Stromal cell of bone marrow (primary cell): ENCODE measurements around the gene APOA1.

Source experiments
- DNase-seq: peaks from one replicate; pipeline ENCODE4 v3.0.0-alpha.2; 2012; ENCODE audit warnings: low read depth

The APOA1 gene

DNA sequence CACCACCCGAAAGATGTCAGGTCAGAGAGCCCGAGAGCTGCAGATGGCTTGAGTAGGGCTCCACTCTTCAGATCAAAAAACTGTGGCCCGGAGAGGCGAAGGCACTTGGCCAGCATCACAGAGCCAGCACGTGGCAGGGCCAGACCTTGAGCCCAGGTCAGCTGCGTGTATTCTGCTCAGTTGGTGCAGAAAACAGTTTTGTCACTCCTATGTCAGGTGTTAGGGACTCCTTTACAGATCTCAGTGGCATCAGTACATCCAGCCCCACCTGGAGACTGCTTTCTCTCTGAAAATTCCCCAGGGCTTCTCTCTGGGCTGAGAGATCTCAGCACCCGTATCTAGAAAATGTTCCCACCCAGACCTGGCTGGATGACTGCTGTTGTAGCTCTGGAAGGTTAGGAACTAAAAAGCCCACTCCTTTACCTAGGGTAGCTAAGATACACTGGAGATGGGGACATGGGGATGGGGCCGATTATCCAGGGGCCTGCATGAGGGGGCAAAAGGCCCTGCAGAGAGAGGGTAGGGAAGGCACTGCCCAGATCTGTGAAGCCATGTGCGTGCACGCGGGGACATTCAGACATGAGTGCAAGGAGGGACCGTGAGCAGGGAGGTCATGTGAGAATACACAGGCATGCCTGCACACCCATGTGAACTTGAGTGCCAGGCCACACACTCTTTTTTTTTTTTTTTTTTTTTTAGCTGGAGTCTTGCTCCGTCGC, 3.4 kb downstream of the APOA1 start:
- DNase-seq = no peak

DNA sequence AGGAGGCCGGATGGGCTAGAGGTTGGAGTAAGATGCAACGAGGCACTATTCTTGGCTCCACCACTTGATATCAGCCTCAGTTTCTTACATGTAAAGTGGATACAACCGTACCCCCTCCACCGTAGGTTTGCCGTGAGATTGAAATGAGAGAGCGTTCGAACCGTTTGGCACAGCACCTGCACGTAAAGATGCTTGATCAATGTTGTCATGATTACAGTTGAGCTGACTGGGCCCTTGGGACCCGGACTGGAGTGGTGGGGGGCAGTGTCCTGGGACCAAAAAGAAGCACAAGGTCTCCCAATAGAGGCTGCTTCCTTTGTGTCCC, 4.0 kb downstream of the APOA1 start:
- DNase-seq = no peak

- DNase-seq = no peak
Measured at GRCh38 chr11:116832350-116833290, 4.8 kb downstream of the APOA1 start.

DNA sequence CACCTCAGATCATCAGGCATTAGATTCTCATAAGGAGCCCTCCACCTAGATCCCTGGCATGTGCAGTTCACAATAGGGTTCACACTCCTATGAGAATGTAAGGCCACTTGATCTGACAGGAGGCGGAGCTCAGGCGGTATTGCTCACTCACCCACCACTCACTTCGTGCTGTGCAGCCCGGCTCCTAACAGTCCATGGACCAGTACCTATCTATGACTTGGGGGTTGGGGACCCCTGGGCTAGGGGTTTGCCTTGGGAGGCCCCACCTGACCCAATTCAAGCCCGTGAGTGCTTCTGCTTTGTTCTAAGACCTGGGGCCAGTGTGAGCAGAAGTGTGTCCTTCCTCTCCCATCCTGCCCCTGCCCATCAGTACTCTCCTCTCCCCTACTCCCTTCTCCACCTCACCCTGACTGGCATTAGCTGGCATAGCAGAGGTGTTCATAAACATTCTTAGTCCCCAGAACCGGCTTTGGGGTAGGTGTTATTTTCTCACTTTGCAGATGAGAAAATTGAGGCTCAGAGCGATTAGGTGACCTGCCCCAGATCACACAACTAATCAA, 5.6 kb downstream of the APOA1 start:
- DNase-seq = no peak

GRCh38 chr11:116830184-116830912, 7.1 kb downstream of the APOA1 start:
- no peak for DNase-seq

DNA sequence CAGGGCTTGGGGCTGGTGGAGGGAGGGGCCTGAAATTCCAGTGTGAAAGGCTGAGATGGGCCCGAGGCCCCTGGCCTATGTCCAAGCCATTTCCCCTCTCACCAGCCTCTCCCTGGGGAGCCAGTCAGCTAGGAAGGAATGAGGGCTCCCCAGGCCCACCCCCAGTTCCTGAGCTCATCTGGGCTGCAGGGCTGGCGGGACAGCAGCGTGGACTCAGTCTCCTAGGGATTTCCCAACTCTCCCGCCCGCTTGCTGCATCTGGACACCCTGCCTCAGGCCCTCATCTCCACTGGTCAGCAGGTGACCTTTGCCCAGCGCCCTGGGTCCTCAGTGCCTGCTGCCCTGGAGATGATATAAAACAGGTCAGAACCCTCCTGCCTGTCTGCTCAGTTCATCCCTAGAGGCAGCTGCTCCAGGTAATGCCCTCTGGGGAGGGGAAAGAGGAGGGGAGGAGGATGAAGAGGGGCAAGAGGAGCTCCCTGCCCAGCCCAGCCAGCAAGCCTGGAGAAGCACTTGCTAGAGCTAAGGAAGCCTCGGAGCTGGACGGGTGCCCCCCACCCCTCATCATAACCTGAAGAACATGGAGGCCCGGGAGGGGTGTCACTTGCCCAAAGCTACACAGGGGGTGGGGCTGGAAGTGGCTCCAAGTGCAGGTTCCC, 7.8 kb downstream of the APOA1 start, which contains the start of gene APOC3:
Gene APOC3 (plus strand): TSS at position 383 of the 659 bp plus-strand sequence. CDS start 676 bp downstream, outside the sequence.
- DNase-seq = no peak

DNA sequence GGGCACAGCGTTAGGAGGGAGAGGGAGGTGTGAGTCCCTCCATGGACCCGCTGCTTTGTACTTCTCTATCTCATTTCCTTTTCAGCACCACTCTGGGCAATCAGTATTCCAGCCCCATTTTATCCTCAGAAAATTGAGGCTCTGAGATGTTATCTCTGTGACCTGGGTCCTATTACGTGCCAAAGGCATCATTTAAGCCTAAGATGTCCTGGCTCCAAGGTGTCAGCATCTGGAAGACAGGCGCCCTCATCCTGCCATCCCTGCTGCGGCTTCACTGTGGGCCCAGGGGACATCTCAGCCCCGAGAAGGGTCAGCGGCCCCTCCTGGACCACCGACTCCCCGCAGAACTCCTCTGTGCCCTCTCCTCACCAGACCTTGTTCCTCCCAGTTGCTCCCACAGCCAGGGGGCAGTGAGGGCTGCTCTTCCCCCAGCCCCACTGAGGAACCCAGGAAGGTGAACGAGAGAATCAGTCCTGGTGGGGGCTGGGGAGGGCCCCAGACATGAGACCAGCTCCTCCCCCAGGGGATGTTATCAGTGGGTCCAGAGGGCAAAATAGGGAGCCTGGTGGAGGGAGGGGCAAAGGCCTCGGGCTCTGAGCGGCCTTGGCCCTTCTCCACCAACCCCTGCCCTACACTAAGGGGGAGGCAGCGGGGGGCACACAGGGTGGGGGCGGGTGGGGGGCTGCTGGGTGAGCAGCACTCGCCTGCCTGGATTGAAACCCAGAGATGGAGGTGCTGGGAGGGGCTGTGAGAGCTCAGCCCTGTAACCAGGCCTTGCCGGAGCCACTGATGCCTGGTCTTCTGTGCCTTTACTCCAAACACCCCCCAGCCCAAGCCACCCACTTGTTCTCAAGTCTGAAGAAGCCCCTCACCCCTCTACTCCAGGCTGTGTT, 8.5 kb downstream of the APOA1 start:
- no peak for DNase-seq

- DNase-seq = no peak
Measured at GRCh38 chr11:116827461-116827860, 10.0 kb downstream of the APOA1 start.

- DNase-seq = no peak
Measured at GRCh38 chr11:116826751-116827431, 10.5 kb downstream of the APOA1 start.

DNA sequence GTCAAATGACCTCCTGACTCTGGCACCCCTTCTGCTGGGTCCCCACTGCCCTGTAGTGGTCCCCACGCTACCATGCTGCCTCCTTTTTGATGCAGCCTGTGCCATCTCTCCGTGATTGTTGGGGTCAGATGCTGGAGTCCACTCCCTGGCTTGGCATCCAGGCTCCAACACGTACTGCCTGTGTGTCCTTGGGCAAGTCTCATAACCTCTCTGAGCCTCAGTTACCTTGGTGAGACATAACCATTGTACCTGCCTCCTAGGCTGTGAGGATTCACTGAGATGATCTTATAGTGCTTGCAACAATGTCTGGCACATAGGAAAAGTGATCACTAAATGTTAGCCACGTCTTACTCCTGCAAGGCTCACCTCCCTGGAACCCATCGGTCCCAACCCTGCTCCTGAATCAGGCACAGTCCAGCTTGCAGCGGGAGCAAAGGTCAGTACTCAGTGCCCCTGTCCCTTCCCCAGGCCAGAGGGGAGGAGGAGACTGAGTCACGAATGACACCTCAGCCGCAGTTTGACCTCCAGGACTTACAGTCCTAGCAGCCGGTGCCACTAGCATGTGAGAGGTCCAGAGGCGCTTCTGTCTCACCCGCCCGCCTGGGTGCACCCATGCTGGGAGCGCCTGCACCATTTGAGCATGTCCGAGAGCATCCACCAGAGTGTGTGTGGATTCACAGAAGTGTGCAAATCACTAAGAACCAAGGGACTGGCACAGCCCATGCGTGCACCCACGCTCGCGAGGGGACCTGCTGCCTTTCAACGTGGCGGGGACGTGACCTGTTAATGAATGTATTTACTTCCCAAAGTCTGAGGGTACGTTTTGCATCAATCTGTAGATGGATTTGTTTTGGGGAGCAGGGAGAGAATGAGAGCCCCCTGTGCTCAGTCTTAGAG, 11.3 kb downstream of the APOA1 start:
- DNase-seq = no peak

- DNase-seq = no peak
Measured at GRCh38 chr11:116825434-116825833, 12.0 kb downstream of the APOA1 start.

- no peak for DNase-seq
Measured at GRCh38 chr11:116823031-116823843, 14.2 kb downstream of the APOA1 start, which contains the start of gene APOA4. Gene APOA4 (minus strand): TSS chr11:116823304. CDS start chr11:116823191, 113 bp downstream.

DNA sequence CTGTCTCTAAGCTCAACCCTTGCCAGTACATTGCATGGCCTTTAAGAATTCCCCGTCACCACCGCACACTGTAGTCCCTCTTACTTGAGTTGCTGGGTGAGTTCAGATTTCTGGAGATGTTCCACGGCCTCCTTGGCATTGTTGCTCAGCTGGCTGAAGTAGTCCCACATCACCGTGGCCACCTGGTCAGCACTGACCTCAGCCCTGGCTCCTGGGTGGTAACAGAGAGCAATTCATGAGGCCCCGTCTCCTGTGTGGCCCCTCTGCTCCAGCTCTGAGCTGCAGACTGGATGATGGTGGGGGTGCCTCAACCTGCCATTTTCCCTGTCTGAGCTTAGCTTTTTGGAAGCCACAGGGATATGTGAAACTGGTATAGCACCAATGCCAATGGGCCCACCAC, 14.8 kb downstream of the APOA1 start:
- DNase-seq = no peak

- DNase-seq = no peak
Measured at GRCh38 chr11:116821050-116821918, 16.1 kb downstream of the APOA1 start.

GRCh38 chr11:116819049-116819448, 18.4 kb downstream of the APOA1 start:
- no peak for DNase-seq

- DNase-seq = no peak
Measured at GRCh38 chr11:116814502-116814901, 22.9 kb downstream of the APOA1 start.
